Testis (tissue), 3 donors: ENCODE results near the gene FCER1G. TPM values are rescaled to one million over a fixed set of nuclear protein-coding genes. Genes with fewer than 3 reads are reported as not detected.

ENCODE experiments used
- DNase-seq: peaks from one replicate; pipeline ENCODE4 v3.0.0-alpha.2; 2019
- H3K27ac ChIP-seq, 2 donors: fragments of 200-600 bp; sonication (generic); one replicate each; pipeline ENCODE4 v1.5.1; 2019
- H3K27me3 ChIP-seq: fragments of 200-600 bp; sonication (generic); one replicate; pipeline ENCODE4 v1.5.1; 2019
- H3K36me3 ChIP-seq: fragments of 200-600 bp; sonication (generic); one replicate; pipeline ENCODE4 v1.5.1; 2017; ENCODE audit warnings: low read depth; ENCODE audit errors: missing control alignments
- H3K4me1 ChIP-seq: fragments of 200-600 bp; sonication (generic); one replicate; pipeline ENCODE4 v1.5.1; 2019
- H3K4me3 ChIP-seq, 2 donors: fragments of 200-600 bp; sonication (generic); one replicate each; pipeline ENCODE4 v1.5.1; 2017 to 2019
- H3K9me3 ChIP-seq: fragments of 200-600 bp; sonication (generic); one replicate; pipeline ENCODE4 v1.5.1; 2017
- CTCF ChIP-seq, 3 experiments: fragments of 450-650 bp in 2 of 3; fragments of 200-600 bp in 1 of 3; sonication (generic) in 1 of 3; IDR thresholded peaks; one replicate each; pipeline ENCODE4 v1.5.1; 2016 to 2019; ENCODE audit warnings: antibody characterized with exemption in 3 of 3, mild to moderate bottlenecking in 2 of 3, moderate library complexity in 1 of 3
- POLR2A ChIP-seq: fragments of 450-650 bp; IDR thresholded peaks from one replicate; pipeline ENCODE4 v1.6.1; 2017; ENCODE audit warnings: antibody characterized with exemption, mild to moderate bottlenecking, moderate library complexity
- WGBS, 2 donors: methylation state at CpG; one replicate each; pipeline ENCODE4 v1.1.5; 2018; 5-methylcytosine and 5-hydroxymethylcytosine counted together
- intact Hi-C: fragments of 100-400 bp; cut with DNase I; formaldehyde crosslinking; loops from one replicate; pipeline ENCODE4 v1.15.1; 2023; ENCODE audit warnings: low total_unique reads
- polyA plus RNA-seq: library from polyadenylated mRNA; stranded (reverse); fragments of 350-450 nt; fragmentation: Illumina TruSeq; extraction: RNeasy Lipid Tissue Mini Kit (QIAGEN cat#74804); gene quantifications from one replicate; pipeline ENCODE4 v1.2.3, GENCODE V29; 2014; ENCODE audit warnings: low read depth, low replicate concordance; ENCODE audit not compliant: insufficient read depth
- total RNA-seq, 2 donors: library from RNA; depleted of rRNA; stranded (reverse); fragments of >200 nt; gene quantifications; one replicate each; pipeline ENCODE4 v1.2.3, GENCODE V29; 2016

Gene FCER1G
- total and polyA plus RNA-seq, 3 donors from 2014 or later, result 2.1 to 60.9 (median 13.3) TPM

GRCh38 chr1:161225178-161225533 lies 10.1 kb downstream of the FCER1G start:
- intact Hi-C loops, result no loop called here
- Histone ChIP-seq H3K4me1 (peaks cover 15% of the 10 kb centered on the region), H3K9me3 (no peaks in the 10 kb centered on the region), H3K27me3 (no peaks in the 10 kb centered on the region), H3K4me3 (no peak overlapping the region), H3K27ac (no peak overlapping the region), H3K36me3 (no peaks in the 10 kb centered on the region)
- 38 to 45% methylated on average over 7 of the region's 7 CpGs for WGBS, 2 donors
- no peak for TF ChIP-seq POLR2A
- TF ChIP-seq CTCF (IDR thresholded peaks at IDR 0.05), result no peak
- no peak for DNase-seq

- Histone ChIP-seq H3K27ac (peak within 1 kb of the TSS in 1 of 2 donors; percentile 16), H3K4me3 (peak within 1 kb of the TSS; percentile 52 to 65), H3K4me1 (peaks cover 15% of the 10 kb centered on the region), H3K36me3 (no peaks in the 10 kb centered on the region), H3K9me3 (no peaks in the 10 kb centered on the region), H3K27me3 (no peaks in the 10 kb centered on the region)
- DNase-seq, result peak; percentile 97
- TF ChIP-seq CTCF (IDR thresholded peaks at IDR 0.05), result peak; percentile 35 to 66 (median 35)
- no peak for TF ChIP-seq POLR2A
- intact Hi-C loops, result no loop called here
- WGBS, 2 donors, result 2 to 5% methylated on average over 16 of the region's 16 CpGs
These were observed 10.6 kb downstream of the FCER1G start, which contains the start of gene TOMM40L for GRCh38 chr1:161225534-161226319. Gene TOMM40L (plus strand): TSS chr1:161226060. CDS start chr1:161226490, 430 bp downstream.

- DNase-seq, result no peak
These were observed 11.2 kb downstream of the FCER1G start for GRCh38 chr1:161226320-161226711.

GRCh38 chr1:161226759-161227158 lies 11.7 kb downstream of the FCER1G start:
- peak overlapping the region in 1 of 2 donors; percentile 52 for H3K4me3 ChIP-seq
- DNase-seq, result no peak

More at GRCh38 chr1:161226320-161226711, 11.2 kb downstream of the FCER1G start:
- intact Hi-C loops, result no loop called here
- WGBS, 2 donors, result 2 to 6% methylated on average over 11 to 15 of the region's 15 CpGs
- Histone ChIP-seq H3K27me3 (no peaks in the 10 kb centered on the region), H3K4me3 (peak overlapping the region; percentile 52 to 65), H3K27ac (peak overlapping the region in 1 of 2 donors; percentile 16), H3K4me1 (peaks cover 15% of the 10 kb centered on the region), H3K36me3 (no peaks in the 10 kb centered on the region), H3K9me3 (no peaks in the 10 kb centered on the region)
- TF ChIP-seq CTCF (IDR thresholded peaks at IDR 0.05) (no peak), POLR2A (no peak)

More at GRCh38 chr1:161226759-161227158, 11.7 kb downstream of the FCER1G start:
- H3K27ac ChIP-seq, result no peak overlapping the region
- WGBS, 2 donors, result 28 to 31% methylated on average over 3 of the region's 3 CpGs
- H3K36me3 ChIP-seq, result no peaks in the 10 kb centered on the region
- intact Hi-C loops, result no loop called here
- no peaks in the 10 kb centered on the region for H3K9me3 ChIP-seq
- no peaks in the 10 kb centered on the region for H3K27me3 ChIP-seq
- H3K4me1 ChIP-seq, result peaks cover 15% of the 10 kb centered on the region
- TF ChIP-seq CTCF (IDR thresholded peaks at IDR 0.05), result no peak
- TF ChIP-seq POLR2A, result no peak
